Cortex of kidney (tissue), 1 donor: Measurements from ENCODE around the gene FBXW8.

Source experiments
- DNase-seq: peaks from one replicate; lab custom pipeline; 2025; lab: John Stamatoyannopoulos, UW

Gene FBXW8

DNA sequence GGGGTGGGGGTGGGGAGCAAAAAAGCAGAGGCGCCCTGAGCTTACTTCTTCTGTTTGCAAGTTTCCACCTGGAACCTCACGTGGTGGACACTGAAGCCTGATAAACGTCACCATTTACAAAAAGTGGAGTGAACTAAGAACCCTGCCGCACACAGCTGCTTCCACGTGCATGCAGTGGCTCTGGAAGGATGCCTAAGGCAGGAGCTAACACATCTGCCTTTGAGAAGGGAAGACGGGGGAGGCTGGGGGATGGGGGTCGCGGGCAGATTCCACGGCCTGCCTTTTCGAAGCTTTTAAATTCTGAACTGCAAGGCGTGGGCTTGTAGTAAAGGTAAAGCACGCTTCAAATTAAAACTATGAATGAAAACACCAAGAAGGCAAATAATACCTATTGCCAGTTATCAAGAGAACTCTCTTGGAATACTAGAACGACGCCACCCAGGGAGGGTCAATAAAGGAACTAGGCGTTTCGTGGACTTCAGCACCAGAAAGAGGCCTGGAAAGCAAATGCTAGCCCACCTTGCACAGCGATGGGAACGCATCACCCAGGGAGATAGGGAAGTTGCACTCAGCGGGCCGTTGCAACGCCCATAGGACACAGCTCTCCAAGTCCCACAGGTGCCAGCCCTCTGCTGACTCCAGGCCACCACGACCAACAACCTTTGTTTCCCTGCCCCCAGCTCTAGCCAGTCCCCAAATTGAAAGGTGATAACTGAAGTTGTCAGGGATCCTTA lies 126.7 kb downstream of the FBXW8 start:
- no peak for DNase-seq

DNA sequence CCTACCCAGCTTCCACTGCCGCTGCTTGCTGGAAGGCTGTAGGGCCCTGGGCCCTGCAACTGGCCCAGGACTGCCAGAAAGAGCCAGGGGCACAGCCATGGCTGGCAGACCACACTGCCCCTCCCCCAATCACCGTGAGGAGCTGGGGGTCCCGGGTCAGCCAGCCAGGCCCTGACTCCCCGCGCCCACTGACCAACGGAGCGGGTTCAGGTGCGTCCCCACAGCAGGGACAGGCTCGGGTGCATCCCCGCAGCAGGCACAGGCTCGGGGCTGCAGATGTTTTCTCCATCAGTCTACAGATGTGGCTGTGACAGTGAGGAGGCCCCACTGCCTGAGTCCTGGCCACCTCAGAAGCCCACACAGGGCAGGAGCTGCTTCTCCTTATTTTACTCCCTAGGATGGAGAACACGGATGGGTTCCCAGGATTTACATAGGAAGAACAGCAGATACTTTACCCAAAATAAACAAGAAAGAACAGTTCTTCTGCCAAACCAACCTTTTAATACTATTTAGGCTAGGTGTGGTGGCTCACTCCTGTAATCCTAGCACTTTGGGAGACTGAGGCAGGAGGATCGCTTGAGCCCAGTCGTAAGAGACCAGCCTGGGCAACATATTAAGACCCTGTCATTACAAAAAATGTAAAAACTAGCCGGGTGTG lies 127.4 kb downstream of the FBXW8 start:
- no peak for DNase-seq

DNA sequence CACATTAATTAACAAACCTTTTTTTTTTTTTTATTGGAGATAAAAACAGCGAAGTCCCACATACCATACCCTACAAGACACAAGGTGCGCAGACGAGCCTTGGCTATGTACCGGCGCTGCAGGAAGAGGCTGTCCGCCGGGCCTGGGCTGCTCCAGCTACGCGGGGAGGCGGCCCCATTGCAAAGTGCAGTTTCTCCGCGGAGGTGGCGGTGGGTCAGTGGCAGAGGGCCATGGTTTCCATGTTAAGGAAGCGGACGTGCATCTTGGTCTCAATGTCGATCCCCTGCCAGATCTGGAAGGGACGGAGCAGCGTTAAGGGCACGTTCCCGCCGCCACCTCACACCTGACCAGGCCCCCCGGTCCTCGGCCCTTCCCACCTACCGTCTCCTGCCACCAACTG lies 128.2 kb downstream of the FBXW8 start:
- no peak for DNase-seq

- no peak for DNase-seq
Measured at GRCh38 chr12:117039891-117040309, 129.2 kb downstream of the FBXW8 start.

GRCh38 chr12:117040496-117040895 lies 129.7 kb downstream of the FBXW8 start:
- no peak for DNase-seq

DNA sequence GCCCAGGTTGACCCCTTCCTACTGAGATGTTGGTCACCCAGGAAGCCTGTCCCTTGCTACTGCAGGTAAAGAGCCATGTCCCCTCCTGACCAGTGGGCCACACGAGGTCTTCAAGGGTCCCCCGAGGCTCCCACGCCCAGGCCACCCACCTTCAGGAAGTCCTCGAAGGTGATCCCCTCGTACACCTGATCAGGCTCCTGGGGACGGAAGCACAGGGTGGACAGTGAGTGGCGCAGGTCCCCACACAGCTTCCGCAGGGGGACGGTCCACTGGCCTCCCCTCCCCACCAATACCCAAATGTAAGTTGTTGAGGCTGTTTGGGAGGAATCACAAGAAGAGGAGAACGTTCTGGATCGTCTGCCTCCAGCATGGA lies 131.0 kb downstream of the FBXW8 start:
- DNase-seq, result no peak

- DNase-seq, result no peak
Measured at GRCh38 chr12:117042171-117042842, 131.6 kb downstream of the FBXW8 start.

DNA sequence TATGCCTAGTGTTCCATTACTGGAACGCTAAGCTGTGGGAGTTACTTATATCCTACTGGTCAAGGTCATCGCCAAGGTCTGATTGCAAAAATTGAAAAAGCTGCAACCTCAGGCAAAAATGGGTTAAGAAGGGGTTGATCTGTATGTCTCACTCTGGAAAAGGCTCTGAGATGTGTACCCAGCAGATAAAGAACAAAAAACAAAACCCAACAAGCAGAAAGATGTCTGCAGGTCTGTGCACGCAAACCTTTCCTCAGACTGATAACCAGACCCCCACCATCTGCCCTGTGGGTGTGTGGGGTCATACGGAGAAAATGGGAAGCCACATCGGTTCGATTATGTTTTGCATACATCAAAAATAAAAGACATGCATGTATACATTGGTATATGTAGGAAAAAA lies 132.1 kb downstream of the FBXW8 start:
- DNase-seq, result no peak

DNA sequence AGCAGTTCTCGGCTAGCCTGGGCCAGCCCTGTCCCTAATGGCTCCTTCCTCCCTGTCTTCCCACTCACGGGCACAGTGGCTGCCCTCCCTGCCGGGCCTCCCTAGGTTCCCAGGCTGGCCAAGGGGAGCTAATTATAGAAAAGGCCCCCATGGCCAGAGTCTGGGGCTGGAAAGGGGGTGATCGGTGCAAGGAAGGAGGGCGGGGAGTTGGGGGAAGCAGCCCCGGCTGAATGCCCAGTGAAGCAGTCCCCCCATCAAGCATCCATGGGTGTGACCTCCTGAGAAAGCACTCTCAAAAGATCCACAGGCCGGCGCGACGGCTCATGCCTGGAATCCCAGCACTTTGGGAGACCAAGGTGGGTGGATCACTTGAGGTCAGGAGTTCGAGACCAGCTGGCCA lies 133.6 kb downstream of the FBXW8 start:
- no peak for DNase-seq

DNA sequence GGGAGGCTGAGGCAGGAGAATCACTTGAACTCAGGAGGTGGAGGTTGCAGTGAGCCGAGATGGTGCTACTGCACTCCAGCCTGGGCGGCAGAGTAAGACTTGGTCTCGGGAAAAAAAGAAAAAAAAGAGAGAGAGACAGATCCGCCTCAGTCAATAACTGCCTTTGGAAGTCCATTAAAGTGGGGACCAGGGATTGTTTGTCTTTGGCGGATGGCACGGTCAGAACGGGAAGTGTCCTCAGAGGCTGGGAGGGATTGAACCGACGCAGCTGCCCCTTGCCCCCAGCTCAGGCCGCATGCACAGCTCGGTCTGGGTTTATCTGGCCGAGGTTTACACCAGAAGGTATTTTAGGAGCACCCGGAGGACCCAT lies 134.0 kb downstream of the FBXW8 start:
- no peak for DNase-seq

GRCh38 chr12:117045160-117046010 lies 134.6 kb downstream of the FBXW8 start:
- DNase-seq, result no peak

GRCh38 chr12:117046011-117046369 lies 135.2 kb downstream of the FBXW8 start:
- no peak for DNase-seq

GRCh38 chr12:117046425-117046824 lies 135.7 kb downstream of the FBXW8 start:
- DNase-seq, result no peak

DNA sequence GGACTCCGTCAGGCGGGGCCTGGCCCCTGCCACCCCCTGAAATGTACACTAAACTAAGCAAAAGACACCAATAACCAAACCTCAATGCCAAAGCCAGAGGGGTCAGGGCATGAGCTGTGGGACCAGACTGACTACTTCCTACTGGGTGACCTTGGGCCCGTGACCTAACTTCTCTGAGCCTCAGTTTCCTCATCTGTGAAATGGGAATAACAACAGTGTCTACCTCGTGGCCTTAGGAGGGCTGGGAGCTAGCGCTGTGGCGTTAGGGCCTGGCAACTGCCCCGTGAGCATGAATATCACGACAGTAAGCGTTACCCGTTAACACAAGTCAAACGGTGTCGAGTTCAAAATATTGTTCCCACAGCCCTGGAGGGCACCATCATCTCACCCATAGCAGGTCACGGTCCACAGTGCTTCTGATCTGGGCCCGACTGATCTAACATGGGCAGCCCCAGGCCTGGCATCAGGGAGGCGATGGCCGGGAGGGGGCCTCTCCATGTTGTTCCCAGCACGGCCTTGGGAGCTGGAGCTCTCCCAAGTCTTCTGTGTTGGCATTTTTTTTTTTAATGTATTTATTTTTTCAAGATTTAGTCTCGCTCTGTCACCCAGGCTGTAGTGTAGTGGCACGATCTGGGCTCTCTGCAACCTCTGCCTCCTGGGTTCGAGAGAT lies 136.2 kb downstream of the FBXW8 start:
- DNase-seq, result no peak

- DNase-seq, result no peak
Measured at GRCh38 chr12:117047810-117048584, 137.2 kb downstream of the FBXW8 start.

DNA sequence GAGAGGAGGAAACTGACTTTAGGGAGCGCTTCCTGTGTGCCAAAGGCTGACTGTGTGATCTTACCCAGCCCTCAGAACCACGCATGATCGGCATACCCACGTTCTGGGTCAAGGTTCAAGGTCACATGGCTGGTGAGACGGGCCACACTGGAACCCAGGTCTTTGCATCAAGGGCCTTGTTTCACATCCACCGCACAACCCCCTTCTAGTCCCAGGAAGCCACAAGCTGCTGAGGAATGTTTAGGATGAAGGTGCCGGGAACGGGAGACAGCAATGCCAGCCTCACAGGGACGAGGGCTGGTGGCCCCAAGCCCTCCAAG lies 137.8 kb downstream of the FBXW8 start:
- no peak for DNase-seq

DNA sequence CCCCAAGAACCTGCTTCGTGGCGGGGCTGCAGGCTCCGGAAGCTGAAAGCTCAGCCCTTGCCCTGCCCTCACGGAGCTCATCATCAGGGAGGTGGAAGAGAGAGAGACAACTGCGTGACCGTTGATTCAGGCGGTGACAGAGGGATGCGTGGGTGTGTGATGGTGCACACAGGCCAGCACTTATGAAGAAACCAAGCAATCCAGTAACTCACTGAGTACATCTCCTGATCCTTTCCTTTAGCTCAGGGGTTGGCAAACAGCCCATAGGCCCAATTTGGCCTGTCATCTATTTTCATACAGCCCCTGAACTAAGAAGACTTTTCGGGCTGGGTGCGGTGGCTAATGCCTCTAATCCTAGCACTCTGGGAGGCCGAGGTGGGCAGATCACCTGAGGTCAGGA lies 138.5 kb downstream of the FBXW8 start:
- DNase-seq, result no peak

DNA sequence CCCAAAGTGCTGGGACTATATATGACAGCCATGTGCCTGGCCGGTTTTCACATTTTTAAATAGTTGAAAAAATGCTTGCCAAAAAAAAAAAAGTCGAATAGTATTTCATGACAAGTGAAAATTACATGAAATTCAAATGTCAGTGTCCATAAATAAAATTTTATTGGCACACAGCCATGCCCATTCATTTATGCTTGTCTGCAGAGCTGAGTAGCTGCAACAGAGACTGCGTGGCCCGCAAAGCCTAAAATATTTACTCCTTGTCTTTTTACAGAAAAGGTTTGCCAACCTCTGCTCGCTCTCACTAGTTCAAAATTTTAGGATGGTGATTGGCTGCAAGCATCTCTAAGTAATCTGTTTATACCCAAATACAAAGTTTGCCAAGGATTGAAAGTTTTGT lies 139.3 kb downstream of the FBXW8 start:
- no peak for DNase-seq

GRCh38 chr12:117051380-117051779 lies 140.6 kb downstream of the FBXW8 start:
- no peak for DNase-seq

- DNase-seq, result no peak
Measured at GRCh38 chr12:117052386-117053049, 141.8 kb downstream of the FBXW8 start.

GRCh38 chr12:117053050-117053400 lies 142.3 kb downstream of the FBXW8 start:
- no peak for DNase-seq
